Measurements from ENCODE around the gene NOS1AP.

NOS1AP gene

GRCh38 chr1:162381941-162382750 lies 312.7 kb downstream of the NOS1AP start:
- no peaks in the 10 kb centered on the region for H3K27me3 ChIP-seq (ENCODE audit: insufficient read depth, low read length, poor library complexity, severe bottlenecking)
- no peak for TF ChIP-seq EZH2phosphoT487 (IDR thresholded peaks at IDR 0.05; ENCODE audit: borderline replicate concordance)
- TF ChIP-seq, protein P1, sequence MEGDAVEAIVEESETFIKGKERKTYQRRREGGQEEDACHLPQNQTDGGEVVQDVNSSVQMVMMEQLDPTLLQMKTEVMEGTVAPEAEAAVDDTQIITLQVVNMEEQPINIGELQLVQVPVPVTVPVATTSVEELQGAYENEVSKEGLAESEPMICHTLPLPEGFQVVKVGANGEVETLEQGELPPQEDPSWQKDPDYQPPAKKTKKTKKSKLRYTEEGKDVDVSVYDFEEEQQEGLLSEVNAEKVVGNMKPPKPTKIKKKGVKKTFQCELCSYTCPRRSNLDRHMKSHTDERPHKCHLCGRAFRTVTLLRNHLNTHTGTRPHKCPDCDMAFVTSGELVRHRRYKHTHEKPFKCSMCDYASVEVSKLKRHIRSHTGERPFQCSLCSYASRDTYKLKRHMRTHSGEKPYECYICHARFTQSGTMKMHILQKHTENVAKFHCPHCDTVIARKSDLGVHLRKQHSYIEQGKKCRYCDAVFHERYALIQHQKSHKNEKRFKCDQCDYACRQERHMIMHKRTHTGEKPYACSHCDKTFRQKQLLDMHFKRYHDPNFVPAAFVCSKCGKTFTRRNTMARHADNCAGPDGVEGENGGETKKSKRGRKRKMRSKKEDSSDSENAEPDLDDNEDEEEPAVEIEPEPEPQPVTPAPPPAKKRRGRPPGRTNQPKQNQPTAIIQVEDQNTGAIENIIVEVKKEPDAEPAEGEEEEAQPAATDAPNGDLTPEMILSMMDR (conservative IDR thresholded peaks at IDR 0.05; ENCODE audit: low read length), result no peak
- no peaks in the 10 kb centered on the region for H3K79me2 ChIP-seq (ENCODE audit: insufficient read depth, low read length)
- H3K9me2 ChIP-seq (replicated peaks; ENCODE audit: low read depth, low read length), result no peaks in the 10 kb centered on the region
- H3K4me1 ChIP-seq (ENCODE audit: insufficient read depth, low read length, poor library complexity, severe bottlenecking), result no peaks in the 10 kb centered on the region
- no peak overlapping the region for H2AFZ ChIP-seq (ENCODE audit: low read length)
- H3K4me2 ChIP-seq (ENCODE audit: low read depth, low read length, poor library complexity, severe bottlenecking), result no peak overlapping the region
- H4K20me1 ChIP-seq (ENCODE audit: insufficient read depth, low read length, poor library complexity, severe bottlenecking), result no peaks in the 10 kb centered on the region
- H3K4me3 ChIP-seq (ENCODE audit: low read length, poor library complexity, severe bottlenecking), result no peak overlapping the region
- H3K9ac ChIP-seq (ENCODE audit: low read depth, low read length, poor library complexity, severe bottlenecking), result no peak overlapping the region
- no peaks in the 10 kb centered on the region for H3F3A ChIP-seq (ENCODE audit: low read depth)
- no peaks in the 10 kb centered on the region for H3K36me3 ChIP-seq (ENCODE audit: insufficient read depth, low read length)
- H3K9me3 ChIP-seq (ENCODE audit: insufficient read depth, low read depth, low read length), result no peaks in the 10 kb centered on the region

- Histone ChIP-seq H3K79me2 (ENCODE audit: insufficient read depth, low read length) (no peaks in the 10 kb centered on the region), H3K27me3 (ENCODE audit: insufficient read depth, low read length, poor library complexity, severe bottlenecking) (no peaks in the 10 kb centered on the region), H4K20me1 (ENCODE audit: insufficient read depth, low read length, poor library complexity, severe bottlenecking) (no peaks in the 10 kb centered on the region), H3F3A (ENCODE audit: low read depth) (no peaks in the 10 kb centered on the region), H3K9me3 (ENCODE audit: insufficient read depth, low read depth, low read length) (no peaks in the 10 kb centered on the region), H3K4me2 (ENCODE audit: low read depth, low read length, poor library complexity, severe bottlenecking) (no peak overlapping the region), H3K9me2 (replicated peaks; ENCODE audit: low read depth, low read length) (no peaks in the 10 kb centered on the region), H2AFZ (ENCODE audit: low read length) (no peak overlapping the region), H3K4me1 (ENCODE audit: insufficient read depth, low read length, poor library complexity, severe bottlenecking) (no peaks in the 10 kb centered on the region), H3K4me3 (ENCODE audit: low read length, poor library complexity, severe bottlenecking) (no peak overlapping the region), H3K36me3 (ENCODE audit: insufficient read depth, low read length) (no peaks in the 10 kb centered on the region), H3K9ac (ENCODE audit: low read depth, low read length, poor library complexity, severe bottlenecking) (no peak overlapping the region)
- TF ChIP-seq EZH2phosphoT487 (IDR thresholded peaks at IDR 0.05; ENCODE audit: borderline replicate concordance), result no peak
- TF ChIP-seq, protein P1 (conservative IDR thresholded peaks at IDR 0.05; ENCODE audit: low read length), result no peak
Measured at GRCh38 chr1:162383091-162383490, 313.6 kb downstream of the NOS1AP start.

DNA sequence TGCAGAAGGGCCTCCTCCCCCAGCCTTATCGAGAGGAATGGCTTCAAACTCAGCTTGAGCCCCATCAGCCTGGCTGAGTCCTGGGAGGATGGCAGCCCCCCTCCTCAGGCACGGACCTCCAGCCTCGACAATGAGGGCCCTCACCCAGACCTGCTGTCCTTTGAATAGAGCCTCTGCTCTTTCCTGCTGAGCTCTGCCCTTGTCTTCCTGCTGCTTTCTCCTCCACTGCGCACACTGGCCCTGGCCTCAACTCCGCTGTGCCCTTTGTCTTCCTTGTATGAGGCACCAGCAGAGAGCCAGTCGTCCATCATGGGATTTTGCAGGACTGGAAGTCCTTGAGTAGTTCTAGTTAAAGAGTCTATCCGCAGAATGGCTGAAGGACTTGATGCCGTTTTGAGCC lies 314.0 kb downstream of the NOS1AP start:
- TF ChIP-seq, protein P1 (conservative IDR thresholded peaks at IDR 0.05; ENCODE audit: low read length), result no peak
- TF ChIP-seq EZH2phosphoT487 (IDR thresholded peaks at IDR 0.05; ENCODE audit: borderline replicate concordance), result no peak
- Histone ChIP-seq H3K9ac (ENCODE audit: low read depth, low read length, poor library complexity, severe bottlenecking) (no peak overlapping the region), H3K27me3 (ENCODE audit: insufficient read depth, low read length, poor library complexity, severe bottlenecking) (no peaks in the 10 kb centered on the region), H3K4me2 (ENCODE audit: low read depth, low read length, poor library complexity, severe bottlenecking) (no peak overlapping the region), H4K20me1 (ENCODE audit: insufficient read depth, low read length, poor library complexity, severe bottlenecking) (no peaks in the 10 kb centered on the region), H3K79me2 (ENCODE audit: insufficient read depth, low read length) (no peaks in the 10 kb centered on the region), H3K9me3 (ENCODE audit: insufficient read depth, low read depth, low read length) (no peaks in the 10 kb centered on the region), H3K4me1 (ENCODE audit: insufficient read depth, low read length, poor library complexity, severe bottlenecking) (no peaks in the 10 kb centered on the region), H3K4me3 (ENCODE audit: low read length, poor library complexity, severe bottlenecking) (no peak overlapping the region), H2AFZ (ENCODE audit: low read length) (no peak overlapping the region), H3K9me2 (replicated peaks; ENCODE audit: low read depth, low read length) (no peaks in the 10 kb centered on the region), H3K36me3 (ENCODE audit: insufficient read depth, low read length) (no peaks in the 10 kb centered on the region), H3F3A (ENCODE audit: low read depth) (no peaks in the 10 kb centered on the region)
